ENCODE data around the gene PTBP3. TPM values are rescaled to one million over a fixed set of nuclear protein-coding genes. Genes with fewer than 3 reads are reported as not detected.
A peak's percentile ranks its signal among the peaks of the same experiment; 100 is the strongest.

The PTBP3 gene
- polyA plus RNA-seq, 1 donor, result 107 TPM

GRCh38 chr9:112361601-112362000, 28.2 kb upstream of the PTBP3 start:
- no peak for DNase-seq

- no peak for DNase-seq
Measured at GRCh38 chr9:112360047-112360804, 26.8 kb upstream of the PTBP3 start.

- DNase-seq, result no peak
Measured at GRCh38 chr9:112355427-112355897, 22.0 kb upstream of the PTBP3 start.

- DNase-seq, result no peak
Measured at GRCh38 chr9:112354081-112354743, 20.8 kb upstream of the PTBP3 start.

DNA sequence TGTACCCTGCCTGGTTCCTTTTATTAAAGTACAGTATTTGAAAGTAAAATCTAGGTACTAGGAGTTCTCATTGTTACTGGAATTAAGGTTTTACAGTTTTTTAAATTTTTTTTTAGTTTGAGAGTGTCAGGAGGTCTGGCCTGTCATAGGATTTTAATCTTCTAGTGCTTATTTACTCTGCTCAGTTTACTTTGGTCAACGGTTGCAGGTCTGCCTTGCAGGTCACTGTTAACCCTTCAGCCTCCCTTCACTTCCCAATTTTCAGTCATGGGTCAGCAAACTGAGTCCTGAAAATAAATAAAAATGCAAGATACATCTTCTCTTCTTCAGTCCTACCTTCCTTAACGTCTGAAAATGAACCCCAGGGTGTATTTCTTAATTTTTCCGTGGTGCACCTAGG, 18.8 kb upstream of the PTBP3 start:
- no peak for DNase-seq

GRCh38 chr9:112351184-112351583, 17.8 kb upstream of the PTBP3 start:
- DNase-seq, result no peak

GRCh38 chr9:112349008-112349333, 15.6 kb upstream of the PTBP3 start:
- no peak for DNase-seq

DNA sequence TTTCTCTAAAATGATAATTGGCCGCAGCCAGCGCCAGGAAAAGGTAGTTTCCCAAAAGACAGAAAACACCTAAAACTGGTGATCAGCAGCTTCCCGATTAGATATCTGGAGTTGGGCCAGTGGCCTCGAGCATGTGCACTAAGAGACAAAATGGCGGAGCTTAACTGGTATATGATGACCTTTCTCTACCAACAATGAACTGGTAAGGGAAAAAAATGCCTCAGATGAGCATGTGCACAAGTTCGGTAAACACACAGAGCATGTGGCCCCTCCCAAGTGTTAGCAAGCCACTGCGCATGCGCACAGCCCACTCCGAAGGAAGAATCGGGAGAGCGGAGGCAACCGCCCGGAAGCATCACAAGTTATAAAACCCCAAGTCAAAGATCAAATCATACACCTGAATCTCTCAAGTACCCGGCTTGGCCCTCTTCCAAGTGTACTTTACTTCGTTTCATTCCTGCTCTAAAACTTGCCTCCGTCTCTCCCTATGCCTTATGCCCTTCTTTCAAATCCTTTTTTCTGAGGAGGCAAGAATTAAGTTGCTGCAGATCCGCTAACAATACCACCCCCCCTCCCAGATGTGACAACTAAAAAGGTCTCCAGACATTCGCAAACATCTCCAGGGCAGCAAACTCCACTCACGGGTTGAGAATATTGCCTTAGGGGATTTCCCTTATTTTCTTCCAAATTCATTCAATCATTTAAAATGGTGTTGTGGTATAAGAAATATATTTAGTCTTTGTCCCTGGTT, 15.0 kb upstream of the PTBP3 start:
- no peak for DNase-seq

DNA sequence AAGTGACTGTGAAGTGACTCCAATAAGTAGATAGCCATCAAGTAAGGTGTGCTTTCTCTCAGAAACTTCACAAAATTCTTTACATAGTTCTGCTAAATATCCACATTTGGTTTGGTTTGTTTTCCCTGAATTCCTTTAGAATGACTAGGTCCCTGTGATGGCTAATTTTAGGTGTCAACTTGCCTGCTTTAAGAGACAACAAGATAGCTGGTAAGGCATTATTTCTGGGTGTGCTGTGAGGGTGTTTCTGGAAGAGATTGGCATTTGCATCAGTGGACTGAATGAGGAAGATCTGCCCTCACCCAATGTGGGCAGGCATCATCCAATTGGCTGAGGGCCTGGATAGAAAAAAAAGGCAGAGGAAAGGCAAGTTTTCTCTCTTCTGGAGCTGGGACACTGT, 8.3 kb upstream of the PTBP3 start:
- DNase-seq, result no peak

DNA sequence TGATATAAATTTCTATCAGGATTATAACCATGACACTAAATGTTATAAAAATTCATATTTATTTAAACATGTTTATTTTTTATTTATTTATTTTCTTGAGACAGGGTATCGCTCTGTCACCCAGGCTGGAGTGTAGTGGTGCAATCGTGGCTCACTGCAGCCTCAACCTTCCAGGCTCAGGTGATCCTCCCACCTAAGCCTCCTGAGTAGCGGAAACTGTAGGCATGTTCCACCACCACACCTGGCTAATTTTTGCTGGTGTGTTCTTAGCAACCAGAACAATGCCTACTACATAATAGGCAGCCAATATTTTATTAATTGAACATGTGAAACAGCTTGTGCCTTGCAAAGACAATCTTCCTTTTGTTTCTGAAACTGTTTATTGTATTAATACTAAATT, 6.5 kb upstream of the PTBP3 start:
- no peak for DNase-seq

GRCh38 chr9:112338561-112338960, 5.1 kb upstream of the PTBP3 start:
- DNase-seq, result no peak

DNA sequence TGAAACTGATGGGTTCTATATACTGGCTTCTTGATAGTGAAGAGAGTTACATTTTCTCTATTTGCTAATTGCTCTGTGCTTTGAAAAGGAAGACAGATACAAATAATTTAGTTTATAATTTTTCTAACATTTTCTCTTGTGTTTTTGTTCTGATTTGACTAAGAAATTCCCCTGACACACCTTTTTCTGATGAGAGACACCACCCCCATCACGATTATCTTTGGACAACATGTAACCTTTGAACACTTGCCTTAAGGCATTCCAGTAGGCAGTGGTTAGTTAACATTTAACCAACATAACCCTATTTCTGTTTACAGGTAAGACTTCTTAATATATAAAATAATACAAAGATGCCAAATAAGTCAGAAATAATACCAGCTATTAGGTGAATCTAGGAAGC, 4.1 kb upstream of the PTBP3 start:
- DNase-seq, result no peak

GRCh38 chr9:112334432-112334841, 1.0 kb upstream of the PTBP3 start:
- no peak for DNase-seq

- peak; percentile 95 for DNase-seq
Measured at GRCh38 chr9:112333639-112334431, 416 bp upstream of the PTBP3 start.

- DNase-seq, result no peak
Measured at GRCh38 chr9:112332674-112332976, 794 bp downstream of the PTBP3 start.

- no peak for DNase-seq
Measured at GRCh38 chr9:112332214-112332613, 1.2 kb downstream of the PTBP3 start.

GRCh38 chr9:112331674-112331952, 1.8 kb downstream of the PTBP3 start:
- no peak for DNase-seq

DNA sequence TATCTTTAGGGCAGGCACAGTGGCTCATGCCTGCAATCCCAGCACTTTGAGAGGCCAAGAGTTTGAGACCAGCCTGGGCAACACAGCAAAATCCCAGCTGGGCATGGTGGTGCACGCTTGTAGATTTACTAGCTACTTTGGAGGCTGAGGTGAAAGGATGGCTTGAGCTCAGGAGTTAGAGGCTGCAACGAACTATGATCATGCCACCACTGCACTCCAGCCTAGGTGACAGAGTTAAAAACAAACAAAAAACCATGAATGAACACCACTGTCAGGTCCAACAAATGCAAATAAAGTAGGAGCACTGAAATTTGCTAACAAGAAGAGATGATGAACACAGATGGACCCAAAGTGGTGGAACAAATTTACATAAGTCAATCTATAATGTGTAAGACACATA, 4.9 kb downstream of the PTBP3 start:
- DNase-seq, result no peak

DNA sequence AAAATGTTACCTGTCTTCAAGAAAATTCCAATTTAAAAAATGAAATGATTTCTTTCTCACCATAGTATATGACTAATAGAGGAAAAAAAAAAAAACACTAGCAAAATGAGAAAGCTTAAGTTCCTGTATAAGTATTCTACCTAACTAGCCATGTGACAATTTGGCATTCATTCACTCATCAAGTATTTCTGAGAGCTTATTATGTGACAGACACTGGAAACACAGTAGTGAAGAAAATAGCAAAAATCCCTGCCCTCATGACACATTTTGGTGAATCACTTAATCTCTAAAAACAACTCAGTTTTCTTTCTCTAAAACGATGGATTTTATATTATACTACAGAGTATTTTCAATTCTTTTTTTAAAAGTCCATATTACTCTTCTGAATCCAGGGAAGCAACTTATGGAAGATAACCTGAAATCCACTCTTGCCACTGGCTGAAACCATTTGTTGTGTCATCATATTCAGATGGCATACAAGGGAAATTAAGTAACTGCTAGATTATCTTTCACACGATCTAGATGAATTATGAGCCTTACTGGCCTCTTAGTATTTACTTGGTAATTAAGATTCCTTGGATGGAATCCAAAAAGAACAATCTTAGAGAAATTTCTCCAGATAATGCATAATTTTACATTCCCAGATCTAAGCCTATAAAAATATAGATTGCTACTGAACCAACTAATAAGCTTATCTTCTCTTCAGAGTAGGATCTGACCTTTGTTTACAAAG, 5.5 kb downstream of the PTBP3 start:
- no peak for DNase-seq

DNA sequence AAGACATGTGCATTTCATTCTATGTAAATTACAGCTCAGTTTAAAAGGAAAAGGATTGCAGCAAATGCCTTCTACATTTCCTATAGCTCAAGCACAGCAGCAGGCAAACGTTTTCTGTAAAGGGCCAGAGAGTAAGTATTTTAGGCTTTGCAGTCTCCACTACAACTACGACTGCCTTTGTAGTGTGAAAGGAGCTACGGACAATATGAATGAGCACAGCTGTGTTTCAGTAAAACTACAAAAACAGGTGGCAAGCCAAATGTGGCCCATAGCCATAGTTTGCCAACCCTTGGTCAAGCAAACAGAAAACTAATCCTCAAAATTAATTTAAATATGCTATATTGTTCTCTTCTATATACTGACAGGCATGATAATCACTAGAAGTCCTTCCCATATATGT, 7.2 kb downstream of the PTBP3 start:
- no peak for DNase-seq

- no peak for DNase-seq
Measured at GRCh38 chr9:112325600-112325999, 7.8 kb downstream of the PTBP3 start.

DNA sequence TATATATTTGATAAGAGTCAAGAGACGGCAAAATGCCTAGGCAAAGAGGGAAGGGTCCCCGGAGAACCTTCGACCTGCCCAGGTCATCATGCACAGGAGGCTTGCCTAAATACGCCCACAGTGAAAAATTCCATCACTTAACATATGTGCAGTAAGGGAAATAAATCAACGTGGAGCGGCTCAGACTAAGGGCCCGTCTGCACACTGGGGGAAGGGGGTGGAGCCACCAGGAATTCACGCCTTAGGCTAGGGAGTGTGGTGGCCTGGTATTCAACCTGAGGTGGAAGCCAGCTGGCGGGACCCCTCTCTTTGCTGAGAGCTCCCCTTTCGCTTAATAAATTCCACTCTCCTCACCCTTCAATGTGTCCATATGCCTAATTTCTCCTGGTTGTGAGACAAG, 8.3 kb downstream of the PTBP3 start:
- DNase-seq, result no peak

Data from left kidney (tissue), 2 donors.